ENCODE data around the gene NEURL2.

Gene NEURL2

DNA sequence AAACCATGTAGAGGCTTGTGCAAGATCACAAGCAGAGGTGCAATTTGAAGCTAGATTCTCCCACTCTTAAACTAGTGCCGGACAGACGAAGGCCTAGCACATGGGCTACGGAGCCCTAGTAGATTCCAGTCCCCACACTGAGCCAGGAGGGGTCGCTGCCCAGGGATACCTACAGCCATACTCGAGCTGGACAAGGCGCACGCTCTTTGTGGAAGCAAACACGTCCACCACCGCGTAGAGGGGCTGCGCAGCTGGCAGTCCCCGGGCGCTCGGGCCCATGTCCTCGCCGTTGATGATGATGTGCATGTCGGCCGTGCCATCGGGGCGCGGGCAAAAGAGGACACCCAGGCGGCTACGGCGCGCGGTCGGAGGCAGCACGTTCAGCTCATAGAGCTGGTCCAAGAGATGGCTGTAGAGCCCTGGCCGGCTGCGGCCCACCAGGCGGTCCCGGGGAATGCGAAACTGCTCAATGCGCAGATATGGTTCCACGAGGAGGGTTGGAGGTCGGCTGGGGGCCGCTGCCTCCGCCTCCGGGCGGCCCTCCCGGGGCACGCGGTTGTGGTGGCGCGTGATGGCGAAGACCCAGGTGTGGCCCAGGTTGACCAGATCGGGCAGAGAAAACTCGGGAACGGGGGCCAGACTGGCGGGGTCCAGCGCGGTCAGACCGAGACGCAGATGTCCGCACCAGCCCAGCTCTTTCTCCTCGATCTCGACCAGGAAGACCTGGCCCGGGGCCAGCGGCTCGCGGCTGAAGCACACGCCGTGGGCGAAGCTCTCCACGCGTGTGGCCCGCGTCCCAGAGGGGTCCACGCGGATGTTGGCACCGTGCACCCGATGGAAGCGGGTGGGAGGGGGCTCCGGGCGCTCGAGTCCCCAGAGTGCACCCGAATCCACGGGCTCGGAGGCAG lies 677 bp downstream of the NEURL2 start:
- POLR2A ChIA-PET, result interaction anchor here (0.5 to 1.6 kb wide), 5 partner anchors 9 to 1474 kb away, joined by 3 to 6 read pairs (median 4); partner anchors contain the start of genes PLTP and ZSWIM1
- CTCF ChIA-PET, result interaction anchor here (0.6 to 2.9 kb wide), 22 partner anchors 9 to 459 kb away, joined by 3 to 19 read pairs (median 4); partner anchors contain the start of gene ZSWIM1
- DNase-seq (ENCODE audit: extremely low spot score), result peak; percentile 66
- TF ChIP-seq, protein P1, sequence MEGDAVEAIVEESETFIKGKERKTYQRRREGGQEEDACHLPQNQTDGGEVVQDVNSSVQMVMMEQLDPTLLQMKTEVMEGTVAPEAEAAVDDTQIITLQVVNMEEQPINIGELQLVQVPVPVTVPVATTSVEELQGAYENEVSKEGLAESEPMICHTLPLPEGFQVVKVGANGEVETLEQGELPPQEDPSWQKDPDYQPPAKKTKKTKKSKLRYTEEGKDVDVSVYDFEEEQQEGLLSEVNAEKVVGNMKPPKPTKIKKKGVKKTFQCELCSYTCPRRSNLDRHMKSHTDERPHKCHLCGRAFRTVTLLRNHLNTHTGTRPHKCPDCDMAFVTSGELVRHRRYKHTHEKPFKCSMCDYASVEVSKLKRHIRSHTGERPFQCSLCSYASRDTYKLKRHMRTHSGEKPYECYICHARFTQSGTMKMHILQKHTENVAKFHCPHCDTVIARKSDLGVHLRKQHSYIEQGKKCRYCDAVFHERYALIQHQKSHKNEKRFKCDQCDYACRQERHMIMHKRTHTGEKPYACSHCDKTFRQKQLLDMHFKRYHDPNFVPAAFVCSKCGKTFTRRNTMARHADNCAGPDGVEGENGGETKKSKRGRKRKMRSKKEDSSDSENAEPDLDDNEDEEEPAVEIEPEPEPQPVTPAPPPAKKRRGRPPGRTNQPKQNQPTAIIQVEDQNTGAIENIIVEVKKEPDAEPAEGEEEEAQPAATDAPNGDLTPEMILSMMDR (IDR thresholded peaks at IDR 0.05; ENCODE audit: control extremely low read depth, extremely low read depth, low read depth, missing control alignments), result peak; percentile 43

DNA sequence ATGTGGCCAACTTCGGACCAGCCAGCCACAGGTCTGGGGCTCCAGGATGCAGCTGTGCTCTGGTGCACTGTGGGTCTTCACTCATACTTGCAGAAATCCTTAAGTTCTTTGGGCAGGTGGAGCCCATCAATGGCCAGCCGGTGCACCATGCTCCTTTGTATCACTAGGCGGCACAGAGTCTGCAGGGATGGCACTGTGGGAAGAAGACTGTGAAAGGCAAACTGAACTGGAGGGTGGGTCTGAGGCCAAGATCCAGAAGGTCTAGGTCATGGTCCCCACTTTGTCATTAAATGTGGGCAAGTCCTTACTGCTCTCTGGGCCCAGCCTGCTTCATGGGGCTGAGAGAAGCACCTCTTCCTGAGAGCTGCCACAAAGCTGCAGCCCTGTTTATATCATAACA lies 2.3 kb downstream of the NEURL2 start:
- ChIA-PET CTCF (interaction anchor here (1.1 to 2.9 kb wide), 4 partner anchors 7 to 460 kb away, joined by 3 to 19 read pairs (median 6); partner anchors contain the start of gene ZSWIM1), POLR2A (no interaction called here)
- TF ChIP-seq, protein P1 (IDR thresholded peaks at IDR 0.05; ENCODE audit: control extremely low read depth, extremely low read depth, low read depth, missing control alignments), result no peak
- DNase-seq (ENCODE audit: extremely low spot score), result no peak

DNA sequence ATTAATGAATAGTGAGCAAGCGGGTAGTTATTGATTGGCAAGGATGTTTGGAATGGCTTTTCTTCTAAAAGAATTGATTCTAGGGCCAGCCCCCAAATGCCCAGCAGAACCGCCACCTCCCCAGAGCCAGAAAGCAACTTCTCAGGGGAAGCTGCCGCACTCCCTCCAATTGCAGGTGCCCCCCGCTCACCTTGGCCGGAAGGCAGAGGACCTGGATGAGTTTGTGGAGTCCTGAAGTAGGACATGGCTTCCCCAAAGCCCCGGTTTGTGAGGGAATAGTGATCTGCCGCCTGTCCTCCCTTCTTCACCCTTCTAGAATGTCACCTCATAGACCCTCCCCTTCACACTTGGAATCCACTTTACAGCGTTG lies 3.7 kb downstream of the NEURL2 start, which contains the start of gene SPATA25:
Gene SPATA25 (minus strand): TSS at position 277 of the 370 bp plus-strand sequence. CDS start 32 bp downstream, at position 245.
- TF ChIP-seq, protein P1 (IDR thresholded peaks at IDR 0.05; ENCODE audit: control extremely low read depth, extremely low read depth, low read depth, missing control alignments), result no peak
- no peak for DNase-seq (ENCODE audit: extremely low spot score)
- CTCF ChIA-PET, result no interaction called here
- POLR2A ChIA-PET, result no interaction called here

DNA sequence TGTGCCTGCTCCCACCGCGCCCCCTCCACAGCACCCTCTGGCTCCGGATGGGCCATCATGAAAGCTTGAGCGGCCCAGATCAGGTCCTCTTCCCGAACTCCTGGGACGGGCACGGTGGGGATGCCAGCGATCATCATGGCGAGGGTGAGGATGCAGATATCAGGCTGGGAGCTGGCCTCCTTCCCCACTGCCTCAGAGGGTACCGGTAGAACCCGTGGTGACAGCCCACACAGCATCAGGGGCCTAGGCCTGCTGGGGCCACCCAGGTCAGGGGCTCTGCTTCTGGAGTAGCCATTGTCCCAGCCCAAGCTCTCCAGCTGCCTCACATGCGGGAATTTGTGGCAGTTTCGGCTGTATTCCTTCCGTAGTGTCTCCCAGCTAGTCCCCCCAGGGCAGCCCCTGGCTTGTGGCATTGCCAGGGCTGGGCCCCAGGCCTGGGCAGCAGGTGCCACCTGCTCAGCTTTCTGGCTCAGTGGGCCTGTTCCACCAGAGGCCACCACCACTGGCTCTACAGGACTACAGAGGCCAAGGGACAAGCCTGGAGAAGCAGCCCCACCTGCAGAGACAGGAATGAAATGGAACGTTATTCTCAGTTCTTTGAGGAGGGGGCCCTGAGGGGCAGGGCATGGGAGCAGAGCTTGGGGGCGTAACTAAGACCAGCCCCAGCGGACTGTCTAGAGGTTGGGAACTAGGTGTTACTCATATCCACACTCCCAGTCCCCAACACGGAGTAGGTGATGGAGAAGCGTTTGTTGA lies 4.2 kb downstream of the NEURL2 start:
- TF ChIP-seq, protein P1 (IDR thresholded peaks at IDR 0.05; ENCODE audit: control extremely low read depth, extremely low read depth, low read depth, missing control alignments), result no peak
- ChIA-PET POLR2A (no interaction called here), CTCF (no interaction called here)
- no peak for DNase-seq (ENCODE audit: extremely low spot score)

DNA sequence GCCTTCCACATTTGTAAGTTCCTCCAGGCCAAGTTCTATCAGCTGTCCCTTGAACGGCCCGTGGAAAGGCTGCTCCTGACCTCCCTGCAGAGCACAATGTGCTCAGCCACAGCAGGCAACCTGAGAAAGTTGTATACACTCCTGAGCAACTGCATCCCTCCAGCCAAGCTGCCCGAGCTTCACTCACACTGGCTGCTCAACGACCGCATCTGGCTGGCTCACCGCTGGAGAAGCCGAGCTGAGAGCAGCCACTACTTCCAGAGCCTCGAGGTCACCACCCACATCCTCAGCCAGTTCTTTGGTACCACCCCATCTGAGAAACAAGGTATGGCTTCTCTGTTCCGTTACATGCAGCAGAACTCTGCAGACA lies 7.9 kb downstream of the NEURL2 start:
- TF ChIP-seq, protein P1 (IDR thresholded peaks at IDR 0.05; ENCODE audit: control extremely low read depth, extremely low read depth, low read depth, missing control alignments), result no peak
- CTCF ChIA-PET, result interaction anchor here (0.9 to 3.5 kb wide), 4 partner anchors 7 to 15 kb away, joined by 3 to 19 read pairs (median 6); partner anchors contain the start of genes CTSA and NEURL2
- no peak for DNase-seq (ENCODE audit: extremely low spot score)
- POLR2A ChIA-PET, result interaction anchor here (1.9 kb wide), 1 partner anchor 52 kb away, joined by 11 read pairs; no protein-coding TSS in a partner anchor
